GM21825 (cell line): ENCODE measurements around the gene MYRFL.
"Not testable (repeated sequence)": the region's sequence is repeated elsewhere in the genome, so short reads cannot be mapped to it uniquely, and the experiment has no call there.

Experiments used
- ATAC-seq: cut with Tn5 transposase; IDR thresholded peaks from one replicate; pipeline ENCODE4 v1.9.1; 2021; ENCODE audit warnings: mild to moderate bottlenecking, moderate library complexity; ENCODE audit not compliant: unreplicated experiment

Gene MYRFL

GRCh38 chr12:69840727-69841126 lies 15.7 kb downstream of the MYRFL start:
- ATAC-seq, result no peak

DNA sequence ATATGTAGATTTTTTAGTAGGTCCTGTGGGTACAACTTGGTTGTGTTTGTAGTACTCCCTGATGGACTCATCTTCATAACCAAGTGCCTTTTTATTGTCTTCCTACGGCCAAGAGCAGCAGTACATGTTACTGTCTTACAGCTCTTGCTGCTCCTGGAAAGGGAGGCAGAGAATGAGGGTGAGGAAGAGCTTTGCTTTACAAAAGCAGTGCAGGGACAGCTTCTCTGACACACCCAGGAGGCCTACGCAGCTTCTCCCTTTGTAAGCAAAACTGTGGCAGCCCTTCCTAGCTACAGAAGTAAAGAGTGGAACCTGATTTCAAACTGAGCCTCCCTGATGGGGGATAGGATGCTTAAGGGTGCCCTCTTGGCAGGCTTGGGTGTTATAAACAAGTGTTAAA lies 18.6 kb downstream of the MYRFL start:
- ATAC-seq, result no peak

DNA sequence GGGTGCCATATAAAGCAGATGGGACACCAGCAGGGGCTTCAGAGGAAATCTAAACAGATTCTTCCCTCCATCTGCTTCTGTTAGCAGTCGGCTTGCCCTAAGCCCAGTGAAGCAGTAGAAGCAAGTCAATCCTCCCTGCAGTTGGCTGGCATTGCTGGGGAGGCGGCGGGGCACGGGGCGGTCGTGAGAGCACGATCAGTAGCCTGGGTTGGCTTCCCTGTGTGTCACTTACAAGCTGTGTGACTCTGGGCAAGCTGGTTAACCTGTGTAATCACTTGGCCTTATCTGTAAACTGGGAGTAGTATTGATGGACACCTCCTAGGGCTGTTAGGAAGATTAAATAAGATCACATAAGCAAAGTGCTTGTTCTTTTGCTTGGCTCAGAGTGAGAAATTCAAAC lies 19.4 kb downstream of the MYRFL start:
- no peak for ATAC-seq

DNA sequence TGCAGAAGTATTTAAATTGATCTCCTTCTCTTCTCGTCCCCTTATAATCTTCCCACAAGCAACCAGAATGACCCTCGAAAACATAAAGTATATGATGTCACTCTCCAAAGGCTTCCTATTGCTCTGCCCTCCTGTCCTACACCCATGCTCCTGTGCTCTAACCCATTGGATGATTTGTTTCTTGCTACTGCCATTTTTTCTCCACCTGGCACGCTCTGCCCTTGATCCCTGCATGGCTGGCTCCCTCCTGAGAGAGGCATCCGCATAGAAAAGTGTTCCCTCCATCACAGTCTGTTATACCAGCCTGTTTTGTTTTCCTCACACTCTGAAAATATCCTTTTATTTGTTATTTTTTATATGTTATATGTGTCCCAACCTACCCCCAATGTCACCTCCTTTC lies 19.8 kb downstream of the MYRFL start:
- no peak for ATAC-seq

- ATAC-seq, result no peak
These were observed 21.9 kb downstream of the MYRFL start for GRCh38 chr12:69846976-69847375.

- no peak for ATAC-seq
These were observed 26.9 kb downstream of the MYRFL start for GRCh38 chr12:69851976-69852375.

- ATAC-seq, result not testable (repeated sequence)
These were observed 28.3 kb downstream of the MYRFL start for GRCh38 chr12:69853176-69853961.

GRCh38 chr12:69866698-69867097 lies 41.7 kb downstream of the MYRFL start:
- ATAC-seq, result no peak

GRCh38 chr12:69868695-69869094 lies 43.7 kb downstream of the MYRFL start:
- ATAC-seq, result no peak

- ATAC-seq, result no peak
These were observed 47.8 kb downstream of the MYRFL start for GRCh38 chr12:69872804-69873203.

DNA sequence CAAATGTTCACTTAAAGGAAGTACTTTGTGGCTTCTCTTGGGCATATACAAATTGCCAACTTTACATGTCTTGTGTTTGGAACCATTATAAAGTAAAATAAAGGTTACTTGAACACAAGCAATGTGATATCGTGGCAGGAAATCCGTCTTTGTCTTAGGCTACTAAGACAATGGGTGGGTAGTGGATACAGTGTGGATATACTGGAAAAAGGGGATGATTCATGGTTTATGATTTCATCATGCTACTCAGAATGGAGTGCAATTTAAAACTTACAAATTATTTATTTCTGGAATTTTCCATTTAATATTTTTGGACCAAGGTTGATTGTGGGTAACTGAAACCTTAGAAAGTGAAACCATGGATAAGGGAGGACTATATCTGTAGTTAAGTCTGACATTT lies 48.4 kb downstream of the MYRFL start:
- no peak for ATAC-seq

DNA sequence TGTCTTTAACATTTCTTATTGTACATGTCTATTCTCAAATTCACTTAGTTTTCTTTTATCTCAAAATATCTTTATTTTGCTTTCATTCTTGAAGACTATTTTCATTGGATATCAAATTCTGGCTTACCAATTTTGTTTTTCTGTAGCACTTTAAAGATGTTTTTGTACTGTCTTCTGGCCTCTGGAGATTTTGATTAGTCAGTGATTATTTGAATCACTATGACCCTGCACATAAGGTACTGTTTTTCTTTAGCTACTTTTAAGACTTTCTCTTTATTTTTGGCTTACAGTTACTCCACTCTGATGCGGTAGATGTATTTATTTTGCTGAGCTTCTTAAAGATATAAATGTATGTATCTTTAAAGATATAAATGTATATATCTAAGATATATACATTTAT lies 49.6 kb downstream of the MYRFL start:
- no peak for ATAC-seq

DNA sequence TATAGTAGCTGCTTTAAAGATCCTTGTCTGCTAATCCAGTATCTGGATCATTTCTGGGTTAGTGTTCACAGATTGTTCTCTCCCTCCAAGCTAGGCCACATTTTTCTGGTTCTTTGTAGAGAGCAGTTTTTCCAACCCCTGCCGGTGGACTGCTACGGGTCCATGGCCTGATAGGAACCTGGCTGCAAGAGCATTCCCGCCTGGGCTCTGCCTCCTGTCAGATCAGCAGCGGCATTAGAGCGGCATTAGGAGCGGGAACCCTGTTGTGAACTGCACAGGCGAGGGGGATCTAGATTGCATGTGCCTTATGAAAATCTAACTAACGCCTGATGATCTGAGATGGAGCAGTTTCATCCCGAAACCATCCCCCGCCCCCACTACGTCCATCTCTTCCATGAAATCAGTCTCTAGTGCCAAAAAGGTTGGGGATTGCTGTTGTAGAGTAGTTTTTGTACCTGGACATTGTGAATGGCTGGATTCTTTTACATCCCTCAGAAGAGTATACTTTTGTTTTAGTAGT lies 50.4 kb downstream of the MYRFL start:
- ATAC-seq, result no peak

DNA sequence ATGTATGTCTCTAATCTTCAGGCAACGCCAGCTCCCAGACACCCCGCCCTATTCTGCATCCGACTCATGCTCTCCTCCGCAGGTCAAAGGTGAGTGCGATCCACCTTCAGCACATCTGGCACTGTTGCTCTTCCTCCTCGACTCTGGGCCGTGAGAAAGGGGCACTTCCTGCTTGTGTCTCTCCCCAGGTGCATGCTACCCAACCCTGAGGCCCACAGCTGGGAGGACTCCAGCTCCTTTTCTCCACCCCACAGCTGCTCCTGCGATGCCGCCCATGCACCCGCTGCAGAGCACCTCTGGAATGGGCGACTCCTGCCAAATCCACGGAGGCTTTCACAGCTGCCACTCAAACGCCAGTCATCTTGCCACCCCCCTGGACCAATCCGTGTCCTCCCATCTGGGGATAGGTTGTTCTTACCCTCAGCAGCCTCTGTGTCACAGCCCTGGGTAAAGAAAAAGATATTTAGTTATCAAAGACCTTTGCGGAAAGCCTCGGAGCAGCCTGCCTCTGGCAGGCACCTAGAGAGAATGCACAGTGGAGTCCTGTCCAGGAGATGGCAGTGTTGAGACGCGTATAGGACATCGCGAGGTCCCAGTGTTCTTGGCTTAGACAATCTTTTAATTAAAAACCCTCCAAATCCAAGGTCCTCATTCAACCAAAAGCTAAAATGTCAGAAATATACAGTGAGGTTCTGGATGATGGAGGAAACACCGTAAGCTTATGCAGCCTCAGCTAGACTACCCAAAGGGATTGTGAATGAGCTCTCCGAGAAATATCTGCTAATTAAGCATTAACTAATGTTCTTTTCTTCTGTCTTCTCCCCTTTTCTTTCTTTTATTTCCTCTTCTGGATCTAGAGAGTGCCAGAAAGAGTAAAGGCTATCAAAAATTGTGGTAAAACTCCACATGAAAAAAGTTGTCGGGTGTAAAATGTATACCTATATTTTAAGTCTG lies 54.3 kb downstream of the MYRFL start:
- ATAC-seq, result peak; percentile 93

- ATAC-seq, result no peak
These were observed 55.5 kb downstream of the MYRFL start for GRCh38 chr12:69880571-69880970.

GRCh38 chr12:69881771-69882170 lies 56.7 kb downstream of the MYRFL start:
- ATAC-seq, result no peak

DNA sequence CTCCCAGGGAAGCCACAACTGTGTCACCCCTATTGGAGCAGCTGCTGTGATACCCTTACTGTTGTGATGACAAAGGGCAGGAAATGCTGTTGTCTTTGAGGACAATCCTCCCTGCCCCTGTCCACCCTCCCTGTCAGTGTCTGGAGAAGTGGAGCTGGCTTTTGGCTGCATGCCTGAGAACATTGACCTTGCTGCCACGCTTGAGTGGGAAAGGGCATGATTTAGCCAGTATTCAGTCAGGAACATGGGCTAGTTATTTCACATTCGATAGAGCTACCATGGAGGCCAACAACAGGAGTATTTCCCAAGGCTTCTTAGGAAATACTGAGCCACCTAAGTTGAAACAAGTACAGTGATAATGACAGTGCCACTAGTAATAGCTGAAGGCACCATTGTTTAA lies 59.4 kb downstream of the MYRFL start:
- no peak for ATAC-seq

- no peak for ATAC-seq
These were observed 60.6 kb downstream of the MYRFL start for GRCh38 chr12:69885658-69886057.

- no peak for ATAC-seq
These were observed 61.1 kb downstream of the MYRFL start for GRCh38 chr12:69886109-69886508.

- no peak for ATAC-seq
These were observed 61.7 kb downstream of the MYRFL start for GRCh38 chr12:69886715-69887114.

- ATAC-seq, result no peak
These were observed 63.9 kb downstream of the MYRFL start for GRCh38 chr12:69888901-69889300.
